Ovary (tissue), 9 donors: ENCODE data around the gene ABHD8. TPM values are rescaled to one million over a fixed set of nuclear protein-coding genes. Genes with fewer than 3 reads are reported as not detected.

Experiments used
- DNase-seq, 5 donors: peaks; one replicate each; pipeline ENCODE4 v3.0.0-alpha.2; 2019 to 2020
- H3K27ac ChIP-seq, 2 donors: fragments of 200-600 bp; one replicate each; pipeline versions ENCODE4 v1.5.1 to v1.8.0; 2019 to 2022
- H3K27me3 ChIP-seq: fragments of 200-600 bp; one replicate; pipeline ENCODE4 v1.8.0; 2022
- H3K36me3 ChIP-seq: fragments of 200-600 bp; sonication (generic); one replicate; pipeline ENCODE4 v1.5.1; 2019
- H3K4me1 ChIP-seq: one replicate; pipeline ENCODE4 v1.8.1; 2013; ENCODE audit warnings: mild to moderate bottlenecking, moderate library complexity; ENCODE audit not compliant: insufficient read depth
- H3K4me3 ChIP-seq: fragments of 200-600 bp; sonication (generic); one replicate; pipeline ENCODE4 v1.5.1; 2017
- H3K9me3 ChIP-seq, 2 donors: fragments of 200-600 bp in 1 of 2; sonication (generic) in 1 of 2; one replicate each; pipeline versions ENCODE4 v1.5.1 to v1.8.1; 2013 to 2019; ENCODE audit warnings: mild to moderate bottlenecking in 1 of 2, moderate library complexity in 1 of 2
- EP300 ChIP-seq: sonication (generic); formaldehyde crosslinking; IDR thresholded peaks from one replicate; pipeline ENCODE4 v1.6.1; 2017; ENCODE audit warnings: antibody characterized with exemption
- POLR2A ChIP-seq: fragments of 450-650 bp; IDR thresholded peaks from one replicate; pipeline ENCODE4 v1.6.1; 2017; ENCODE audit warnings: antibody characterized with exemption, mild to moderate bottlenecking, moderate library complexity
- WGBS, 3 donors: extraction: QIAGEN DNeasy Blood & Tissue Kit in 1 of 3; methylation state at CpG; one replicate each; pipeline versions ENCODE4 v1.1.5 to v1.1.7; 2013 to 2017; 5-methylcytosine and 5-hydroxymethylcytosine counted together
- intact Hi-C, 4 donors: fragments of 100-400 bp; cut with DNase I; formaldehyde crosslinking; loops; one replicate each; pipeline versions ENCODE4 v1.11.0 to v1.15.1; 2022 to 2023
- polyA plus RNA-seq, 2 donors: library from polyadenylated mRNA; stranded (reverse); fragments of 200-250 nt in 1 of 2; fragments of 350-450 nt in 1 of 2; fragmentation: Illumina TruSeq in 1 of 2; extraction: RNeasy Lipid Tissue Mini Kit (QIAGEN cat#74804) in 1 of 2; gene quantifications; one replicate each; pipeline ENCODE4 v1.2.3, GENCODE V29; 2013 to 2014
- total RNA-seq, 7 donors: library from RNA; depleted of rRNA in 2 of 7; stranded (reverse); fragments of >200 nt in 2 of 7; fragmentation: NEBNext Ultra II Directional in 3 of 7; extraction: Animal tissue kit (Norgen Biotek cat#: 25700) in 3 of 7; gene quantifications; one replicate each; pipeline versions ENCODE4 v1.1.0 to v1.2.4, GENCODE V29; 2016 to 2023
- TF ChIP-seq, protein P1 (sequence below), 3 donors: fragments of 450-650 bp in 2 of 3; fragments of 200-600 bp in 1 of 3; IDR thresholded peaks; one replicate each; pipeline versions ENCODE4 v1.5.1 to v1.8.0; 2016 to 2022; ENCODE audit warnings: antibody characterized with exemption in 3 of 3, mild to moderate bottlenecking in 1 of 3
- donor health status: DM: no; HTN: no; CAD: no; lungs with moderate emphysema.
- donor health status: DM: no; HTN: no; CAD: no.
- donor health status: Bipolar disorder and iron deficiency.
- donor health status: DM: yes; HTN: yes; CAD: no.
- donor health status: DM: no; HTN: no; CAD: no.
- donor health status: DM: yes; HTN: yes; CAD: no.

The ABHD8 gene
- total and polyA plus RNA-seq, 9 donors = 0.55 to 25.1 (median 15.3) TPM

- WGBS, 3 donors = 2 to 11% (median 6%) methylated on average over 36 to 46 of the region's 46 CpGs
These were observed 10.7 kb downstream of the ABHD8 start for GRCh38 chr19:17292301-17293074.

GRCh38 chr19:17289489-17289888 lies 13.7 kb downstream of the ABHD8 start:
- intact Hi-C loops = loop anchor here in 3 of 4 donors (10.0 kb wide), 3 partner anchors 85 to 515 kb away; partner anchors contain the start of genes HAUS8 (in 2 of the 3) and MYO9B (in 2 of the 3)
- no peaks in the 10 kb centered on the region for H3K27me3 ChIP-seq
- H3K4me1 ChIP-seq = peaks cover 2% of the 10 kb centered on the region
- no peak for TF ChIP-seq POLR2A
- TF ChIP-seq, protein P1, sequence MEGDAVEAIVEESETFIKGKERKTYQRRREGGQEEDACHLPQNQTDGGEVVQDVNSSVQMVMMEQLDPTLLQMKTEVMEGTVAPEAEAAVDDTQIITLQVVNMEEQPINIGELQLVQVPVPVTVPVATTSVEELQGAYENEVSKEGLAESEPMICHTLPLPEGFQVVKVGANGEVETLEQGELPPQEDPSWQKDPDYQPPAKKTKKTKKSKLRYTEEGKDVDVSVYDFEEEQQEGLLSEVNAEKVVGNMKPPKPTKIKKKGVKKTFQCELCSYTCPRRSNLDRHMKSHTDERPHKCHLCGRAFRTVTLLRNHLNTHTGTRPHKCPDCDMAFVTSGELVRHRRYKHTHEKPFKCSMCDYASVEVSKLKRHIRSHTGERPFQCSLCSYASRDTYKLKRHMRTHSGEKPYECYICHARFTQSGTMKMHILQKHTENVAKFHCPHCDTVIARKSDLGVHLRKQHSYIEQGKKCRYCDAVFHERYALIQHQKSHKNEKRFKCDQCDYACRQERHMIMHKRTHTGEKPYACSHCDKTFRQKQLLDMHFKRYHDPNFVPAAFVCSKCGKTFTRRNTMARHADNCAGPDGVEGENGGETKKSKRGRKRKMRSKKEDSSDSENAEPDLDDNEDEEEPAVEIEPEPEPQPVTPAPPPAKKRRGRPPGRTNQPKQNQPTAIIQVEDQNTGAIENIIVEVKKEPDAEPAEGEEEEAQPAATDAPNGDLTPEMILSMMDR (IDR thresholded peaks at IDR 0.05) = no peak
- TF ChIP-seq EP300 = no peak
- no peaks in the 10 kb centered on the region for H3K9me3 ChIP-seq
- WGBS, 3 donors = 10 to 16% (median 12%) methylated on average over 22 of the region's 22 CpGs
- no peak overlapping the region for H3K4me3 ChIP-seq
- H3K27ac ChIP-seq = no peak overlapping the region
- no peaks in the 10 kb centered on the region for H3K36me3 ChIP-seq
- DNase-seq = peak; percentile 60 to 75 (median 68)

More at GRCh38 chr19:17292301-17293074, 10.7 kb downstream of the ABHD8 start:
- no peak for TF ChIP-seq POLR2A
- TF ChIP-seq, protein P1 (IDR thresholded peaks at IDR 0.05) = peak in 2 of 3 donors; percentile 42 to 53
- Histone ChIP-seq H3K27me3 (no peaks in the 10 kb centered on the region), H3K27ac (peak overlapping the region in 1 of 2 donors; percentile 74), H3K36me3 (no peaks in the 10 kb centered on the region), H3K4me3 (peak overlapping the region; percentile 45), H3K9me3 (no peaks in the 10 kb centered on the region), H3K4me1 (peaks cover 2% of the 10 kb centered on the region)
- intact Hi-C loops = loop anchor here in 1 of 4 donors (2.0 to 5.0 kb wide), 2 partner anchors 55 to 98 kb away; no protein-coding TSS in a partner anchor
- peak; percentile 60 to 89 (median 80) for DNase-seq

GRCh38 chr19:17286752-17287151 lies 16.5 kb downstream of the ABHD8 start:
- Histone ChIP-seq H3K9me3 (no peaks in the 10 kb centered on the region), H3K4me3 (no peak overlapping the region), H3K36me3 (no peaks in the 10 kb centered on the region), H3K27ac (no peak overlapping the region), H3K27me3 (no peaks in the 10 kb centered on the region), H3K4me1 (peaks cover 4% of the 10 kb centered on the region)
- intact Hi-C loops = loop anchor here in 3 of 4 donors (10.0 kb wide), 3 partner anchors 82 to 512 kb away; partner anchors contain the start of genes HAUS8 (in 2 of the 3) and MYO9B (in 2 of the 3)
- TF ChIP-seq POLR2A = no peak
- TF ChIP-seq, protein P1 (IDR thresholded peaks at IDR 0.05) = no peak
- TF ChIP-seq EP300 = no peak
- 80 to 89% (median 83%) methylated on average over 9 of the region's 9 CpGs for WGBS, 3 donors
- DNase-seq = no peak

- DNase-seq = no peak
- TF ChIP-seq, protein P1 (IDR thresholded peaks at IDR 0.05) = no peak
- TF ChIP-seq EP300 = no peak
- TF ChIP-seq POLR2A = no peak
- H3K4me1 ChIP-seq = peaks cover 6% of the 10 kb centered on the region
- H3K27ac ChIP-seq = no peak overlapping the region
- no peaks in the 10 kb centered on the region for H3K9me3 ChIP-seq
- H3K27me3 ChIP-seq = no peaks in the 10 kb centered on the region
- 91 to 93% (median 91%) methylated on average over 11 of the region's 11 CpGs for WGBS, 3 donors
- intact Hi-C loops = loop anchor here in 3 of 4 donors (10.0 kb wide), 3 partner anchors 81 to 511 kb away; partner anchors contain the start of genes HAUS8 (in 2 of the 3) and MYO9B (in 2 of the 3)
- no peaks in the 10 kb centered on the region for H3K36me3 ChIP-seq
- H3K4me3 ChIP-seq = no peak overlapping the region
These were observed 17.0 kb downstream of the ABHD8 start for GRCh38 chr19:17286263-17286662.
